Limb (tissue), 2 donors: ENCODE data around the gene COMMD6.
"Not testable (repeated sequence)": the region's sequence is repeated elsewhere in the genome, so short reads cannot be mapped to it uniquely, and the experiment has no call there.

Source experiments
- DNase-seq, 2 donors: peaks; one replicate each; pipeline ENCODE4 v3.0.0-alpha.2; 2016; ENCODE audit errors: extremely low spot score in 2 of 2

Gene COMMD6

DNA sequence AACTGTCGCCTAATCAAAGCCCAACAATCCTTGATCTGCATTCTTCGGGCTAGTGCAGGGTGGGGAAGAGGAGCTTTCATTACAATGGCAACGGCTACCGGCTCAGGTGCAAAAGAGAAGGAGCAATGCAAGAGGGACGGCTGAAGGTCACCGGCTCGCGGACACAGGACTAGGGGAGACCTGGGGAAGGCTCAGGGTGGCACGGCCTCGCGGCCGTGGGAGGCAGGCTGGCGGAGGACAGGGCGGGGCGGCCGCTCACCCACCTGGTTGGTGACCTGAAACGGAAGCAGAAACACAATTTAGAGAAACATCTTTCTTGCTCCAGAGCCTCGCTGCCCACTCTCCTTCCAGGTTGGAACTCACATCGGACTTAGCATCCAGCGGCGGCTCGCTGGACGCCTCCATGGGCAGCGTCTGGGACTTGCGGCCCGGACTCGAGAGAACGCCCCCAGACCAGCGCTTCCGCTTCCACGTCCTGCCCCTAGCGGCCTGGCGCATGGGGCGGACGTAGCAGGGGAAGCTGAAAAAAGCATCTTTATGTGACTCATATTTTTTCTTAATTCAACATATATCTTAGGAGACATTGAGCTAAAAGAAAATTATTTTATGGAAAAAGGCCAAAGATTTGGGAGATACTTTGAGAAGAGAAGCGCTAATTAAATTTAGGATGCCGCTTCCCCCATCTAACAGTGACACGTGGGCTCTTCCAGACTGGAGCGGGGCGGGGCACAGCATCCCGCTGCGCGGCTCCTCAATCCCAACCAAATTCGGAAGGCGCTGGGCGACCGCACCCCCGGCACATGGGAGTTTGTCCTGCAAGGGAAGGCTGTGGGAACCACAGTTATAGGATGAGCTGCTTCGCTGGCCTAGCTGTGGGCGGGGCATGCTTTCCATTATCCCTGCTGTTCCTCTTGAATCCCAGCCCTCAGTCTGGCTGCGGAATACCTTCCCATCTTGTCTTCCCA, at the start of gene COMMD6:
TSS of gene COMMD6 (minus strand) at position 441 of the 965 bp plus-strand sequence. CDS start at position 405, 36 bp downstream.
- DNase-seq, result peak; percentile 84 to 85

DNA sequence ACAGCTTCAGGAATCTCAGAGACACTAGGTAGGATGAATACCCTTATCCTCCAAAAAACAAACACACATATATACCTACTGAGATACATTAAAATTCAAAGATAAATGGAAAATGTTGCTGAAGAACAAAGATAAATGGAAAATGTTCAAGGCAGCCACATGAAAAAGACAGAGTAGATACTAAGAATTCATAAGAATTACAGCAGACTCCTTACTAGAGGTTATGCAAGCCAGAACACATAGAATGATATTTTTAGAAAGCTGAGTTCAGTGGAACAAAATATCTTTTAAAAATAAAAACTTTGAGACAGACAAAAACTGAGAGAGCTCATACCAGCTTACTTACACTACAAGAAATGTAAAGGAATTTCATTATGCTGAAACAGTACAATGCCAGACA, 47.5 kb upstream of the COMMD6 start:
- DNase-seq, result no peak

DNA sequence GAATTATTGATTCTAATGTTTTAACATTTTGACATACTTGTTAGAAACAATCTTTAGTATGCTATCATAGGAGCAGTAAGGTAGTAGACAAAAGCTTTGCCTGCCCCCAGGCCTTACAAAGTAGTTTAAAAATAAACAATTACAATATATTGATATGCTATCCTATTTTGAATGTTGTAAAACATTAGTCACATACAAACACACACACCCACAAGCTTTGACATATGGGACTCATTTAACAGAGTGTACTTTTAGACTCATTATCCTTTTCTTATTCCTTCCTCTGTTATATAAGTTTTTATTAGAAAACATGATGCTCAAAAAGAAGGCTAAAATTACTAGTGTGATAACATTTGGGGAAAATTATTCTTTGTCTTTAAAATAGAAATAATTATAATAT, 45.5 kb upstream of the COMMD6 start:
- no peak for DNase-seq

DNA sequence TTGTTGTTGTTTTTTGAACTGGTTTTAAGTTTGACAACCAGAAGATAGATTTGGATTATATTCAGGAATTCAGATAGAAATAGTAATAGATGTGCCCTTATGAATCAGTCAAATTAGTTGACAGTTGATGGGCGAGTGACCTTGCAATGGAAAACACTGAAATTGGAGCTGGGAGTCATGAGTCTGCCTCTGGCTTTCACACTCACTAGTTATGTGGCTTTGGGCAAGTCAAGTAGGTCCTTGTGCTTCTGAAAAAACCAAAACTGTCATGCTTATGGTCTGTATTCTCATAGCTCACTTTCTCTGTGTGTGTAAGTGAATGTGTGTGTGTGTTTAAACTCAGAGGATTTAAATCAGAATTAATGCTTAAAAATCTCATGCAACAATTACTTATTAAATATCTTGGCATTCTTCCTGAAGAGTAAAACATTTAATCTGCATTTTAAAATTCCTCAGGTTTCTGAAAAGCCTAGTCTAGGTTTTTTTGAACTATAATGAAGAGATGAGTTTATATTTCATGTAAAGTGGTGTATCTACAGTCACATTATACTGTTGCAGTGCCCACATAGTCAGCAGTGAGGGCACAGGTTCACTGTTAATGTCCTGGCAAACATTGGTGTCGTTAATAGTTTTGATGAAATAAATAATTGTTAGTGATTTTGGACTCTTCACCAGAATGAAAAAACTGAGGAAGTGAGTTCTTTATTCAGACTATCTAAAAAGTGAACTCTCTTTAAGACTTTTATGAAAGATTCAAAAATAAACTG, 44.4 kb upstream of the COMMD6 start:
- no peak for DNase-seq

DNA sequence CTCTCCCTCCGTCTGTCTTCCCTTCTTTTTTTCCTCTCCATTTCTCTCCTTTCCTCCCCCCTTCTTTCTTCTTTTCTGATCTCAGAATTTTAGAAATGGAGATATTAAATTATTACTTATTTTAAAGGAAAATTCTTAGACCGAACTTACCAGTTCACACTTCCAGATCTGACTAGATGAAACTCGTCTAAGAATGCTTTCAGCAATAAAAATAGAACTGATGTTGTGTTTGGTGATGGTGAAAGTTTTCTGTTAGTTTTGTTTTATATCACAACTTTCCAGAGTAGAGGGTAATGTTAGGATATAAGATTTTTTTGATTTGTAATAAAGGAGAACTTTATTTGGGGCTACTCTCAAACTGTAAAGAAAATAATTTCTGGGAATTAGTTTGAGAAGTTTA, 41.9 kb upstream of the COMMD6 start:
- DNase-seq, result no peak

DNA sequence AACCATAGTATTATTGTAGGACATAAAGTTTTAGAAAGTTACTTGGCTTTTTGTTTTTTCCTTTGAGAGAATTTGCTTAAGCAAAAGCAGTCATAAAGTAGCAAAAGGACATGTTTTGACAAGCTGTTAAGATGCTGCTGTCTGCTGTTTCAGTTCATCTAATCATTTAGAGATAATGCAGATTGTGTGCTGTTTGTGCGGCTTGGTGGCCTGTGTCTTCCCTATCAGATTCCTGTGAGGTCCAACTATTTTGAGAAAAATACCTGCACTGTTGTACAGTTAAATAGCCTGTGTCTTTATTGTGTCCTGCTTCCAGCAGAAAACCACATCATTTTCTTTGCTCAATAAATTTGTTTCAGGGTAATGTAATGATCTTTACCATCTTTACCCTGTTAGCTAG, 31.9 kb upstream of the COMMD6 start:
- DNase-seq, result no peak

DNA sequence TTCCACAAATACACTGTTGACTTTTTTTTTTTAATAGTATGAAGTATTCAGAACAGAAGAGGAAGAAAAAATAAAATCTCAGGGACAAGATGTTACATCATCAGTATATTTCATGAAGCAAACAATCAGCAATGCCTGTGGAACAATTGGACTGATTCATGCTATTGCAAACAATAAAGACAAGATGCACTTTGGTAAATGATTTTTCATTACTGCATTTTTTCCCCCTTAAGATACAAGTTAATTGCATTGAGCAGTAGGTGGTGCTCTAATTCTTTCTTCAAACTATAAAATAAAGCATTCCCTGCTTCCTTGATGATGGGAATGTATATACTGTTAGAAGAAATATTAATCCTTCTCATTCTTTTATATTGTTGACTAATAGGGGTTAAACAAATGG, 29.0 kb upstream of the COMMD6 start:
- DNase-seq, result peak in 1 of 2 donors; percentile 27

DNA sequence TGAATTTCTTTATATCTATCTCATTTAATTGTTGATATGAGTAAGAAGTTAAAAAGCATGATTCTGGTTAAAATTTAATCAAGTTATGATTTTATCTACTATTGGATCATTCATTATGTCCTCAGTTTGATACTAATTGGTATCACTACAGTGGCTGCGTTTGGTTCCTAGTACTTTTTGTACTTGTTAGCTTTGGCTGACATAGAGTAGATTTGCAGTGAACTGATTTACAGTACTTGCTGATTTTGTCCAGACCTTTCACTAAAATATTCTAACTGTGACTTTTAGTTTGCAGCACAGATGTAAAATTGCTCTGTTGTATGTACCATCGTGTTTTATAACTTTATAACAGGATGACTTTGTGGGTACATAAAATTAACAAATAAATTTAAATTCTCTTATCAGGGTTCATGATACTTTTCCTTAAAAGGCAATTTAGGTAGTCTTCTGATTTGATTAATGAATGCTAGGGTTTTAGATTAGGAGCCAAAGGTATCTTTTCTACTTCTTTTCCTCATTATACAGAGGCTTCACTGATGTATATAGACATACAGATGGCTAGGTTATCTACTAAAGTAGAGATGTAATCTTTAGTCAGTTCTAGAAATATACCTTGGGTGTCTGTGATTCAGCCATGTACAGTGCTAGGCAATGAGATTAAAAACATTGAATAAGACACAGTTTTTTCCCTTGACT, 20.7 kb upstream of the COMMD6 start:
- DNase-seq, result no peak

DNA sequence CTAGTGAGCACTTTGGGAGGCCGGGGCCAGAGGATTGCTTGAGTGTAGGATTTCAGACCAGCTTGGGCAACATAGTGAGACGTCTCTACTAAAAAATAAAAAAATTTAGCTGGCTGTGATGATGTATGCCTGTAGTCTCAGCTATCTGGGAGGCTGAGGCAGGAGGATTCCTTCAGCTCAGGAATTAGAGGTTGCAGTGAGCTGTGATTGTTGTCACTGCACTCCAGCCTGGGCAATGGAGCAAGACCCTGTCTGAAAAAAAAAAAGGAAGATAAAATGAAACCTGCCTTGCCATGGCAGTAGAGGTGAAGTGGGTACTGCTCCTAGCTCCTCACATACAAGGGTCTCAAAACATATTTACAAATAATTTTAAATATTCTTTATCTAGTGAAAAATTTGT, 19.3 kb upstream of the COMMD6 start:
- no peak for DNase-seq

DNA sequence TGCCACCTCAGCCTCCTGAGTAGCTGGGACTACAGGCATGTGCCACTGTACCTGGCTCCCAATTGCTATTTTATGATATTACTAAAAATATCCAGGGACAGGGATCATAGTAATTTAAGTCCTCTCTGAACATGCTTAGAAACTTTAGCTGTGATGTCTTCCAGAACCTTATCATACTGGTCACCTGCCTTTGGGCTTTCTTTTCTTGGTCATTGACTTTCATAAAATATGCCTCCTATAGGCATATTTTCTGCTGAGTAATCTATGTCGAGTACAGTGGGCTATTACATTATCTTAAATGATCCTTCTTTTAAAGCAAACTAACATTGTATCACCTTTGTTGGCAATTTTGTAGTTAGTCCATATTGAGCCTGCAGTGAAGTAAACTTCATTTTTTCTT, 18.2 kb upstream of the COMMD6 start:
- no peak for DNase-seq

DNA sequence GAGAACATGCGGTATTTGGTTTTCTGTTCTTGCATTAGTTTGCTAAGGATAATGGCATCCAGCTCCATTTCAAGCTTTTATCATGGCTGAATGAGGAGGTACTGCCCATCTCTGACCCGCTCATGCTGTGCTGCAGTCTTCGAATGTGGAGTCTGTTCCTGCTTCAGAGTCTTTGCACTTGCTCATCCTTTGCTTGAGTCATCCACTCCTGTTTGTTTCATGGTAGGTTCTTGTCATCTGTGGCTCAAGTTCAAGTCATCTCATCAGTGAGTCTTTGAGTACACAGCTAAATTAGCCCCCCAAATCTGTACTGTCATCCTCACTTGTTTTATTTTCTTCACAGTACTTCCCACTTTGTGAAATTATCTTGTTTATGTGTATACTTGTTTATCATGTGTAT, 17.3 kb upstream of the COMMD6 start:
- no peak for DNase-seq

DNA sequence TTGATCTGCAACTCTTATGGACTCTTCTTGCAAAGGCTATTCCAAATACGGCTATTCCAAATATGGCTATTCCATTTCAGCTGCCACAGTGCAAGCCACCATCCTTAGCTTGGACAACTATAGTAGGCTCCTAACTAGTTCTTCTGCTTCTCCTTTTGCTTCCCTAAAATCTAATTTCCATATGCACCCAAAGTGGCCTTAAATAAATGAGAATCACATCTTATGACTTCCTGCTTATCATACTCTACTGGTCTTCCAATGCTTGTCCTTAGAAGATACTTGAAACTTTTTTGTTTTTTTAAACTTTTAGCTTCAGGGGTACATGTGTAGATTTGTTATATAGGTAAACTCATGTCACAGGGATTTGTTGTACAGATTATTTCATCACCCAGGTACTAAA, 16.8 kb upstream of the COMMD6 start:
- no peak for DNase-seq

DNA sequence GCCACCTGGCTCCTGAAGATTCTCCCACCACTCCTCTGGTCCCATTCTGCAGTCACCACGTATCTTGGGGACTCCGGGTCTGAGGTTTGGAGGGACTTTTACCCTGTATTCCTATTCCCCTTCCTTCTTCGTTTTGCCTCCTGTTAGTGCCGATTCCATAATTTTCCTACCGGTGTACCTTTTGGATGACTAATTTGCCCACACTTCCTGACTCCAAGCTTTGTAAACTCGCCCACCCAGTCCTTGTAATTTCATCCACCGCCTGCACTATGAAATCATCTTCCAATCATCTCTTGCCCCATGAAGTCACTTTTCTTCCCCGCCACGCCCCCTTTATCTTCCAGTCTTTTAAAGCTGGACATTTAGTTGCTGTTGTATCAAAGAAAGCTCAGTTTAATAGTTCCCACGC, 12.5 kb upstream of the COMMD6 start:
- DNase-seq, result peak in 1 of 2 donors; percentile 41

DNA sequence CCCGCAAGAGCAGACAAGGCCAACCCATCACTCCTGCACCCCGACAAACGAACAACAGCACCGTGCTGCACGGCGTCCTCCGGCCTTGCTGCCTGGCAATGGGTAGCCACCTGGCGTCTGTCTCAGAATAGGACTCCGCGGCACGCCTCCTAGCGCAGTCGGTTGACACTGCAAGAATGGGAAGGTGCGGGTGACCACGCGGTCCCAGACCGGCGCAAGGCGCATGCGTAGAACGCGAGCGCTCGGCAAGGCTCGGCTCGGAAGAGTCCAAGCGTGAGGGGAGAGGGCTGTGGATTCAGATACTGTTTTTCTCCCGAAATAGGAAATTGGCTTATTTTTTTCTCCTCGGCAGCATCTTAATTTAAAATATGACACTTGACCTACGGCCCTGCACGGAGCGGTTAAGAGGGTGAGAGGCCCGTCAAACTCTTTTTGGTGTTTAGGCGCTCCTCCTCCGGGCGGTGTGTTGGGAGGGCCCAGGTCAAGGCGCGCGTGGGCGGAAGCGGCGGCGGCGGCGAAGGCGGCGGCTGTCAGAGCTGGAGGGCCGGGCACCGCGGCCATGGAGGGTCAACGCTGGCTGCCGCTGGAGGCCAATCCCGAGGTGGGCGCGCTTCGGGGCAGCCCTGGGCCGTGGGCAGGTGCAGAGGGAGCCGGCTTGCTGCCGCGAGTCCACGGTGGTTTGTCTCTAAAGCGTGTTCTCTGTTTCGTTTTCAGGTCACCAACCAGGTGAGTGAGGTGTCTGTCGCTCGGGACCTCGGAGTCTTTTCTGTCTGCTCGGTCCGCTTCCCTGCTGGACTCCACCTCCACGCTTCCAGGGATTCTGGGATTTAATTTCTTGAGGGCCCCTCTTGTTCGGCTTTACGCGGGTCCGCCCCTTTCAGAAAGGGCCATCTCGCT, 11.9 kb upstream of the COMMD6 start, which contains the start of gene UCHL3:
TSS of gene UCHL3 (plus strand) at position 530 of the 897 bp plus-strand sequence. CDS start at position 560, 30 bp downstream.
- DNase-seq, result peak; percentile 97 to 98

DNA sequence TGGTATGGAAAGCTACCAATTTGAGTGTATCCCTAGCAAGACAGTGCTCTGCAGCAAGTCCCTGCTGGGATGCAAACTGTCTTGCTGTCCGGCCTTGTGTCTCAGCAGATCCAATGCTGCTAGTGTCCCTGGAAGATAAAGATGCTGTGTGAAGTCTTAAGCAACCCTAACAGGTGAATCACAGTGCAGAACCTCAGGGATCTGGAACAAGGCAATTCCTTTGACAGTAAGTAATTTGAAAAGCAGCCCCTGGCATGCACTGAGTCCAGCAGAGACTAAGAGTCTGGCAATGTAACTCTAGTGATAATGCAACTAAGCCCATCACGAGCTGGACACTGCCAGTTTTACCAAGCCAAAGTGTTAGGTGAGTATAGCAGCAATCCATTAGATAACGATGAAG, 10.3 kb upstream of the COMMD6 start:
- DNase-seq, result no peak

DNA sequence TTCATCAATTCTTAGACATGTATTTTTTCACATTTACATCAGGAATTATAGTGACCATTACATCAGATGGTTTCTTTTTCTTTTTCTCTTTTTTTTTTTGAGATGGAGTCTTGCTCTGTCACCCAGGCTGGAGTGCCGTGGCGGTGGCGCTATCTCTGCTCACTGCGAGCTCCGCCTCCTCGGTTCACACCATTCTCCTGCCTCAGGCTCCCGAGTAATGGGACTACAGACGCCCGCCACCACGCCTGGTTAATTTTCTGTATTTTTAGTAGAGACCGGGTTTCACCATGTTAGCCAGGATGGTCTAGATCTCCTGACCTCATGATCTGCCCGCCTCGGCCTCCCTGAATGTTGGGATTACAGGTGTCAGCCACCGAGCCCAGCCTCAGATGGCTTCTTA, 7.7 kb upstream of the COMMD6 start:
- DNase-seq, result not testable (repeated sequence)

DNA sequence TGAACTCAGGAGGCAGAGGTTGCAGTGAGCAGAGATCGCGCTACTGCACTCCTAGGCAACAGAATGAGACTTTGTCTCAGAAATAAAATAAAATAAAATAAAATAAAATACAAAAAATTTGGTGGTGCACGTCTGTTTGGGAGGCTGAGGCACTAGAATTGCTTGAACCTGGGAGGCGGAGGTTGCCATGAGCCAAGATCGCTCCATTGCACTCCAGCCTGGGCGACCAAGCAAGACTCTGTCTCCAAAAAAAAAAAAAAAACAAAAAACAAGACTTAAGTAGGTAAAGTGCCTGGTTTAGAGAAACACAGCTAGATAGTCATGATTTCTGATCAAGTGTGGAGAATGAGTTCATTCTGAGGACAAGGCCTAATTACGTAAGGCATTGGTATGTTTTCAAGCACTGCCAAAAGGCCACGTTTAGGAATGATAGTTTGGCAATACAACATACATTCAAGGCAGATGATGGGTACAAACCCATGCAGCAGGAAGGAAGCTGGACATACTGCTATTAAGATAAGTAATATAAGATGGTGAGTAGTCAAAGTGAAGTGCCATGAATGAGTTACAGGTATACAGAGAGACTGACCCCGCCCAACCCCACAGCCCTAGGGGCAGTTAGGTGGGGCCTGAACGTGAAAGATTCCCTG, 7.2 kb upstream of the COMMD6 start:
- no peak for DNase-seq

DNA sequence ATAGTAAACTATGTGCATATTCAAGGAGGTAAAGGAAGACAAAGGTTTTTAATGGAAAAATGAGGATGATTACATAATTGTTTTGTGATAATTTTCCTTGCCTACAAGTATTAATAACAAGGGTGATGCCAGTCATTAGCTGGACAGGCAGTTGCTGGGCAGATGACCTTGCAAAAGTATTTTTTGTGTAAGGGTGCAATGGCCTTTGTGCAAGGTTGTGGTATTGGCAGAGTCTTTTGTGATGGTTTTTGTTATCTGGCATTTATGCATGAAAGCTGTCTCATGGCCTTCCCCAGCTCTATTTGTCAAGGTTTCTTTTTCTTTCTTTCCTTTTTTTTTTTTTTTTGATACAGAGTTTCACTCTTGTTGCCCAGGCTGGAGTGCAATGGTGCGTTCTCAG, 4.3 kb upstream of the COMMD6 start:
- DNase-seq, result no peak

DNA sequence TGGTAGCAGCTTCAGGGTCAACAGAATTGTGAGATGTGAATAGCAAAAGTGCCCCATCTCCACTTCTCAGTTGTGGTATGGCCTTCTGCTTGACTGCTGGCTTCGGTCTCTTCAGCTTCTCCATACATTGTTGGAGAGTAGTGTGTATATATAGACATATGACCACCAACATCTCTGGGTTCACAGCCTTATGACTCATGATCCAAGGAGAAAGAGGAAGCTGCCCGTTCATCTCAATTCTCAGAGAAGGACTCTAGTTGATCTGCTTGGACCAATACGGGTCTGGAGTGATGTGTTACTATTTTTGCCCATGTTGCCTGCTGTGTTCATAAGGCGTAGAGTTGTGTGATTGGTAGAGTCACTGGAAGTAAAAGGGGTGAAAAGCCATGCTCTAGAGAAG, 3.6 kb upstream of the COMMD6 start:
- DNase-seq, result no peak

DNA sequence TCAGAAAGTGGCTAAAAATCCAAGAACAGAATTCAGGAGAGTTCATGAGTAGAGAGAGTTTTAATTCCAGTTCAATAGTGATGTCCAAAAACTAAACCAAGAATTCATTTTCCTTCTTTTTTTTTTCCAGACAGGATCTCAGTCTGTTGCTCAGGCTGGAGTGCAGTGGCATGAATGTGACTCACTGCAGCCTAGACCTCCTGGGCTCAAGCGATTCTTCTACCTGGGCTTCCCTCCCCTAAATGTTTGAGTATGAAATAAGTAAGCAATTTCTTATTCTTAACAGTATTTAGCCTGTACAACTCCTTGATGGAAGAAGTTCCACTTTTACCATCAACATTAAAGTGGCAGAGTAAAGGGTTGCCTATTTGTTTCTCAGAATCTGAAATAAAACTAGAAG, 3.8 kb downstream of the COMMD6 start:
- DNase-seq, result no peak
